PC-3 (cell line): ENCODE data around the gene PIPOX.

Source experiments
- EZH2phosphoT487 ChIP-seq: fragments of 300-600 bp; sonication (generic); IDR thresholded peaks from 2 replicates; pipeline ENCODE4 v1.6.1; 2018; ENCODE audit warnings: mild to moderate bottlenecking, antibody characterized with exemption, low read length, borderline replicate concordance
- TF ChIP-seq, protein P1 (sequence below): fragments of 300-600 bp; sonication (generic); conservative IDR thresholded peaks from 2 replicates; pipeline ENCODE4 v1.5.1; 2017; ENCODE audit warnings: antibody characterized with exemption, low read depth, mild to moderate bottlenecking, low read length

DNA sequence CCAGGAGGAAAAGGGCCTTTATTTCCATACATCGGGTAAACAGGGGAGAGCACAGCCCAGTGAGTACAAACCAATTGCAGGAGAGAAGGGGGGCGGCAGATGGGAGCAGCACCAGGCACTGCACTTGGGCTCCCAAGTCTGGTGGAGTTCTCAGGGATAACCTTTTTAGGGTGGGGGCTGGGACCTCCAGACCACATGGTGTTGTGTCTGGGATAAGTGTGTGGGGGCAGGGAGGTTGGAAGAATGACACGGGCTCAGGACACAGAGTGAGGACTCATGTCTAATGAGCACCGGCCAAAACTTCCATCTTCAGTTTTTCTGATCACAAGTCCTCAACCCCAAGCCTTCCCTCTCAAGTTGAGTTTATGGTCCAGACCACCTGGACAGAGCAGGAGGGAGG, 30.6 kb downstream of the PIPOX start:
- TF ChIP-seq, protein P1, sequence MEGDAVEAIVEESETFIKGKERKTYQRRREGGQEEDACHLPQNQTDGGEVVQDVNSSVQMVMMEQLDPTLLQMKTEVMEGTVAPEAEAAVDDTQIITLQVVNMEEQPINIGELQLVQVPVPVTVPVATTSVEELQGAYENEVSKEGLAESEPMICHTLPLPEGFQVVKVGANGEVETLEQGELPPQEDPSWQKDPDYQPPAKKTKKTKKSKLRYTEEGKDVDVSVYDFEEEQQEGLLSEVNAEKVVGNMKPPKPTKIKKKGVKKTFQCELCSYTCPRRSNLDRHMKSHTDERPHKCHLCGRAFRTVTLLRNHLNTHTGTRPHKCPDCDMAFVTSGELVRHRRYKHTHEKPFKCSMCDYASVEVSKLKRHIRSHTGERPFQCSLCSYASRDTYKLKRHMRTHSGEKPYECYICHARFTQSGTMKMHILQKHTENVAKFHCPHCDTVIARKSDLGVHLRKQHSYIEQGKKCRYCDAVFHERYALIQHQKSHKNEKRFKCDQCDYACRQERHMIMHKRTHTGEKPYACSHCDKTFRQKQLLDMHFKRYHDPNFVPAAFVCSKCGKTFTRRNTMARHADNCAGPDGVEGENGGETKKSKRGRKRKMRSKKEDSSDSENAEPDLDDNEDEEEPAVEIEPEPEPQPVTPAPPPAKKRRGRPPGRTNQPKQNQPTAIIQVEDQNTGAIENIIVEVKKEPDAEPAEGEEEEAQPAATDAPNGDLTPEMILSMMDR = no peak
- no peak for TF ChIP-seq EZH2phosphoT487
